ENCODE results near the gene RTTN. TPM values are rescaled to one million over a fixed set of nuclear protein-coding genes. Genes with fewer than 3 reads are reported as not detected.

The RTTN gene
- polyA plus RNA-seq, 2 of the 4 experiments (the other 2 are of a cell fraction): 8.4 to 24.6 TPM

- no peak overlapping the region; the same call in 2 of the 3 replicates for H3K4me2 ChIP-seq
- FAIRE-seq (no peak), ATAC-seq (no peak), DNase-seq (ENCODE audit: low read depth in 1 of 2, low spot score in 1 of 2) (no peak)
- no peak for TF ChIP-seq NFE2L2 (conservative IDR thresholded peaks at IDR 0.05; ENCODE audit: low read length)
- TF ChIP-seq HOXA7 (CRISPR knock-in tag; IDR thresholded peaks at IDR 0.05): no peak
- TF ChIP-seq MAFK (IDR thresholded peaks at IDR 0.05; ENCODE audit: partially characterized antibody): no peak
- no peak for TF ChIP-seq CHD2 (IDR thresholded peaks at IDR 0.05; ENCODE audit: low read length, partially characterized antibody)
- no peak for TF ChIP-seq FOSB (CRISPR knock-in tag; IDR thresholded peaks at IDR 0.05)
- no peak for TF ChIP-seq RAD21 (conservative IDR thresholded peaks at IDR 0.05 in 1 of 2, IDR thresholded peaks at IDR 0.05 in 1 of 2)
- TF ChIP-seq MYC (IDR thresholded peaks at IDR 0.05; ENCODE audit: borderline replicate concordance, low read length): no peak
- no peak for TF ChIP-seq NR3C1 (IDR thresholded peaks at IDR 0.05)
- TF ChIP-seq ATOH8 (CRISPR knock-in tag; IDR thresholded peaks at IDR 0.05; ENCODE audit: low read depth): no peak
- no peak for TF ChIP-seq ZFP36 (IDR thresholded peaks at IDR 0.05; ENCODE audit: borderline replicate concordance, partially characterized antibody)
- TF ChIP-seq CBX8 (IDR thresholded peaks at IDR 0.05): no peak
- no peak for TF ChIP-seq NPAS2 (CRISPR knock-in tag; IDR thresholded peaks at IDR 0.05; ENCODE audit: borderline replicate concordance)
- TF ChIP-seq KDM1A (IDR thresholded peaks at IDR 0.05; ENCODE audit: low read depth): no peak
- no peak for TF ChIP-seq HEYL (CRISPR knock-in tag; IDR thresholded peaks at IDR 0.05)
- TF ChIP-seq HMGXB4 (CRISPR knock-in tag; IDR thresholded peaks at IDR 0.05; ENCODE audit: borderline replicate concordance): no peak
- no peak for TF ChIP-seq RCOR1 (IDR thresholded peaks at IDR 0.05; ENCODE audit: low read depth, low read length)
- ChIA-PET POLR2A (interaction anchor here (1.0 kb wide), 1 partner anchor 238 kb away, joined by 4 read pairs; no protein-coding TSS in a partner anchor), CTCF (interaction anchor here (2.3 to 2.6 kb wide), 2 partner anchors 11 to 271 kb away, joined by 11 to 19 read pairs; no protein-coding TSS in a partner anchor)
- 100% methylated on average over 2 of the region's 2 CpGs for WGBS (ENCODE audit: missing lambda C conversion rate)
- H3K27ac ChIP-seq: peak overlapping the region; percentile 81 to 88; a peak in 5 of 6 replicates
- H3K4me1 ChIP-seq: peaks cover 61% of the 10 kb centered on the region
- no peaks in the 10 kb centered on the region for H3K9me3 ChIP-seq
- no peak overlapping the region for H3K4me3 ChIP-seq
These were observed 22.0 kb downstream of the RTTN start for GRCh38 chr18:70183441-70183840.

GRCh38 chr18:70182548-70182947 lies 22.9 kb downstream of the RTTN start:
- TF ChIP-seq ZC3H11A (IDR thresholded peaks at IDR 0.05) (no peak), RAD21 (conservative IDR thresholded peaks at IDR 0.05 in 1 of 2, IDR thresholded peaks at IDR 0.05 in 1 of 2) (no peak), TP53 (CRISPR knock-in tag; IDR thresholded peaks at IDR 0.05) (no peak), POLR2AphosphoS2 (conservative IDR thresholded peaks at IDR 0.05; ENCODE audit: low read length) (no peak), HOXB5 (CRISPR knock-in tag; IDR thresholded peaks at IDR 0.05) (no peak), KDM5A (IDR thresholded peaks at IDR 0.05) (no peak), KDM1A (IDR thresholded peaks at IDR 0.05; ENCODE audit: low read depth) (no peak), RFX5 (IDR thresholded peaks at IDR 0.05) (no peak), ATOH8 (CRISPR knock-in tag; IDR thresholded peaks at IDR 0.05; ENCODE audit: low read depth) (no peak), CHD4 (IDR thresholded peaks at IDR 0.05; ENCODE audit: borderline replicate concordance) (no peak), FOXS1 (CRISPR knock-in tag; IDR thresholded peaks at IDR 0.05) (no peak), RNF2 (IDR thresholded peaks at IDR 0.05; ENCODE audit: borderline replicate concordance, low read depth) (no peak)
- H3K4me2 ChIP-seq: peak overlapping the region; percentile 77
- no peak for FAIRE-seq
- ChIA-PET CTCF (interaction anchor here (2.3 kb wide), 1 partner anchor 272 kb away, joined by 11 read pairs; no protein-coding TSS in a partner anchor), POLR2A (interaction anchor here (1.0 kb wide), 1 partner anchor 239 kb away, joined by 4 read pairs; no protein-coding TSS in a partner anchor)
- no peak for ATAC-seq
- H3K27ac ChIP-seq: peak overlapping the region; percentile 81 to 88
- no peak for DNase-seq (ENCODE audit: low read depth in 1 of 2, low spot score in 1 of 2)
- no peaks in the 10 kb centered on the region for H3K9me3 ChIP-seq
- H3K4me3 ChIP-seq: no peak overlapping the region
- H3K4me1 ChIP-seq: peaks cover 61% of the 10 kb centered on the region

Measured in A549 (cell line).